GM12872 (cell line): ENCODE results near the gene SYNDIG1.
A peak's percentile ranks its signal among the peaks of the same experiment; 100 is the strongest.

ENCODE experiments used
- TF ChIP-seq, protein P1 (sequence below): IDR thresholded peaks from 3 replicates; pipeline ENCODE4 v1.5.1; 2011; ENCODE audit warnings: low read depth, mild to moderate bottlenecking, low read length, moderate library complexity; ENCODE audit not compliant: insufficient read depth

SYNDIG1 gene

DNA sequence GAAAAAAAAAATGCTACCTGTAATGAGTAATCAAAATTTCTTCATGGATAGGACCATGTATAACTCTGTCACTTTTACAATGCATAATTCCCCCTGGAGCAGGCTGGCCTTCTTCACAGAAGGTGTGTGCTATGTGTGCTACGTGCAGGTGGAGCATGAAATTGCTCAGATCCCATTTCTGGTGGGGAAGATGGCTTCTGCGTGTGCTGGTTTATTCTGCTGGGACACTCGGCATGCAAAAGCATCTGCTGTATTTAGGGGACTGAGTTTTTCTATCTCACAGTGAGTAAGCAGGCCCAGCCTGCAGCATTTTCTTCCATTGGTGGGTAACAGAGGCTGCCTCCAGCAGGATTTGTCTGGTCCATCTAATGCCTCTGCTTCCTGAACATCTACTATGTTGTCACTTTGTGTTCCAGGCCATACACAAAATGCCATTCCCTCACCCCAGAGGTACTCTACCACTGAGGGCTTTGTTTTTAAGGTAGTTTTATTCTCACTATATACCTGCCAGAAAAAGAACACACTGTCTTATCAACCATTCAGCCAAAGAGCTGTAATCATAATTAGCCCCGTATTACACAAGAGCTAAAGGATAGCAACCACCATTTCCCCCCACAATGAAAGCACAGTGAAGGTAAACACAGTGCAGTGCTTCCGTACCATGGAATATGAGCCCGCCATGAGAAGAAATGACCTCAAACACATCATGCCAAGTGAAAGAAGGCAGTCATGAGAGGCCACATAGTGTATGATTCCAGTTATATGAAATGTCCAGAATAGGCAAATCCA is 62.4 kb downstream of the SYNDIG1 start:
- TF ChIP-seq, protein P1, sequence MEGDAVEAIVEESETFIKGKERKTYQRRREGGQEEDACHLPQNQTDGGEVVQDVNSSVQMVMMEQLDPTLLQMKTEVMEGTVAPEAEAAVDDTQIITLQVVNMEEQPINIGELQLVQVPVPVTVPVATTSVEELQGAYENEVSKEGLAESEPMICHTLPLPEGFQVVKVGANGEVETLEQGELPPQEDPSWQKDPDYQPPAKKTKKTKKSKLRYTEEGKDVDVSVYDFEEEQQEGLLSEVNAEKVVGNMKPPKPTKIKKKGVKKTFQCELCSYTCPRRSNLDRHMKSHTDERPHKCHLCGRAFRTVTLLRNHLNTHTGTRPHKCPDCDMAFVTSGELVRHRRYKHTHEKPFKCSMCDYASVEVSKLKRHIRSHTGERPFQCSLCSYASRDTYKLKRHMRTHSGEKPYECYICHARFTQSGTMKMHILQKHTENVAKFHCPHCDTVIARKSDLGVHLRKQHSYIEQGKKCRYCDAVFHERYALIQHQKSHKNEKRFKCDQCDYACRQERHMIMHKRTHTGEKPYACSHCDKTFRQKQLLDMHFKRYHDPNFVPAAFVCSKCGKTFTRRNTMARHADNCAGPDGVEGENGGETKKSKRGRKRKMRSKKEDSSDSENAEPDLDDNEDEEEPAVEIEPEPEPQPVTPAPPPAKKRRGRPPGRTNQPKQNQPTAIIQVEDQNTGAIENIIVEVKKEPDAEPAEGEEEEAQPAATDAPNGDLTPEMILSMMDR: no peak

DNA sequence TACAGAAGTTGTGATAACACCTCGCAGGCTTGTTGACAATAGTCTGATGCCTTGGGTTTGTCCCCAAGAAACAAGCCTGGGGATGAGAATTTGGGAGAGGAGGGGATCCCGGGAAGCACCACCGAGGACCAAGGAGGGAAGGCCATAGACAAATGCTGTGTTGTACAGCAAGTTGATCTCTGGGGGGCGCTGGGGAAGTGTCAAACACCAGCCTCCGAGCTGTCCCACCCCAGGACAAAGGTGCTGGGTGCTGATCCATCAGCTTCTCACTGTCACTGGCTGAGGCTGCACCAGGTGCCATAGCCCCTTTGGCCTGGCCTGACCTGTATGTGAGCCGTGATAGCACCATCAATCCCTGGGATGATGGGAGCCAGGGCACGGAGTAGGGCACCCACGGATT is 64.0 kb downstream of the SYNDIG1 start:
- TF ChIP-seq, protein P1: peak; percentile 32; the same call in 1 of the 3 replicates

DNA sequence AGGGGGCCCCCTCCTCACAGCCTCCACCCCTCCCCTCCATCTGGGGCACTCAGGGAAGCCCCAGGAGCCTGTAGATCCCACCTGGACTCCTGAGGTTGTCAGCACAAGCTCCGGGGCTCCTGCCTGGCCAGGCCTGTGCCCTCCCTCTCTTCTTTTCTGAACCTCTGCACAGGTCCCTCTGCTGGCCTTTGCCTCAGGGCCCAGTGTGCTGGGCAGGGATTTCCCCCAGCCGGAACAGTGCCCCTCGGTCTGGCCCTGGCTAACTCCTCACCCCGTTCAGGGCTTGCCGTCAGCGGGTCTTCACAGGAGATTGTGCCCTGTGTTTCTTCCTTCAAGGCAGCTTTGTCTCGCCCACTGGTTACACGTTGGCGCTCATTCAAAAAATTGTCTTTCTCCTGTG is 64.9 kb downstream of the SYNDIG1 start:
- TF ChIP-seq, protein P1: no peak

DNA sequence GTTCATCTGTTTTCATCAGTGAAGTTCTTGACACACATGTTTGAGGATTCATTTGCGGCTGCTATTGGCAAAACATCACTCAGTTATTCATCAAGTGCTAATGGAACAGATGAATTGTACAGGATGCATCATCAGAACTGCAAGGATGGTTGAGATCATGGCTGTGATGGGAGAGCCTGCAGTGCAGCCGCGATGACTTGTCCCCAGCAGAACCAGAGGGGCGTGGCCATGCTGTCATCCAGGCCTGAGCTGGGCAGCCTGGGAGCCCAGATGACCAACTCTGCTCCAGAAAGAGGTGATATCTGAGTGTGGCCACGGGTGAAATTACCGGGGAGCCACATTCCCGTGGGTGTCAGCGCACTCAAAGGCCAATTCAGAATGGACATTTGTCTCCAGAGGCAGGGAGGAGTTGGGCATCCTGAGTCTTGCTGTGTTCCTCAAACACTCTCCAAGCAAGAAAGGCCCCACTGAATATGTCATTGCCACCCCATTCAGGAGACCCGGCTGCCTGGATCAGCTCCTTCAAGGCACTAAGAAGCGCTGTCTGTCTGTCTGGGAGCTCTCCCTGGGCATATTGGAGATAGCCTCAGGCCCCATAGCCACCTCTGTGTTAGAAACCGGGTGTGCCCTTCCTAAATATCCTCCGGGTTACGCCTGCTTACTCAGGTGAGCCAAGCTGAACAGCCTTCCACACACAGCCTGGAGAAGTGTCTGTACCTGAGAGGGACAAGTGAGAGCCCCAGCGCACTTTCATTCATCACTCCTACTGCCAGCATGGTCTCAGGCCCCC is 66.7 kb downstream of the SYNDIG1 start:
- TF ChIP-seq, protein P1: no peak

DNA sequence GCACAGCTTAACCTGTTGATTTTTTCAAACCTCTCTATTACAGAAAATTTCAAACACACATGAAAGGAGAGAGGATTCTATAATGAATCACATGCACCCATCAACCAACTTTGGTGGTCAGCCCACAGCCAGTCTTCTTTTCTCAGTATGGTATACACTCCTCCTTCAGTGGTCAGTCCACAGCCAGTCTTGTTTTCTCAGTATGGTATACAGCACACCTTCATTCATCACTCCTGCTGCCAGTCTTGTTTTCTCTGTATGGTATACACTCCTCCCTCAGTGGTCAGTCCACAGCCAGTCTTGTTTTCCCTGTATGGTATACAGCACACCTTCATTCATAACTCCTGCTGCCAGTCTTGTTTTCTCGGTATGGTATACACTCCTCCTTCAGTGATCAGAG is 67.8 kb downstream of the SYNDIG1 start:
- TF ChIP-seq, protein P1: no peak

DNA sequence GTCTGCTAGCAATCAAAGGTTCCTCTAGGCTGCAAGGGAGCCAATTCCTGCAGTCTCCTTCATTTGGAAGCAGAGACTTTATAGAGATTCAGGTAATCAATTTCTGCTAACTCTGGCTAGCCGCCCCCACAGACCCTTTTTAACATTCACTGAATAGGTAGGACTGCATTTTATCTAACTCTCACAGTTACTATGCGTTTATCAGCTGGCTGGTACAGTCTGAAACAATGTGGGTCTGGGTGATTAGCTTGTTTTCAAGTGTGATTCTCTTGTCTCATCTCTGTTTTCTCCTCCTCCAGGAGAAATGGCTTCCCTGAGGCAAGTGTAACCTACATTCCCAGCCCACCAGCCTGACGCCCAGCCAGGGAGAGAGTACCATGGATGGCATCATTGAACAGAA is 73.3 kb downstream of the SYNDIG1 start:
- TF ChIP-seq, protein P1: no peak

DNA sequence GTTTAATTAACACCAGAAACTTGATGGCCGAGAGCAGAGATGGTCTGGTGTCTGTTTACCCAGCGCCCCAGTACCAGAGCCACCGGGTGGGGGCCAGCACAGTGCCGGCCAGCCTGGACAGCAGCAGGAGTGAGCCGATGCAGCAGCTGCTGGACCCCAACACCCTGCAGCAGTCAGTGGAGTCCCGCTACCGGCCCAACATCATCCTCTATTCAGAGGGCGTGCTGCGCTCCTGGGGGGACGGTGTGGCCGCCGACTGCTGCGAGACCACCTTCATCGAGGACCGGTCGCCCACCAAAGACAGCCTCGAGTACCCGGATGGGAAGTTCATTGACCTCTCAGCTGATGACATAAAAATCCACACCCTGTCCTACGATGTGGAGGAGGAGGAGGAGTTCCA is 73.7 kb downstream of the SYNDIG1 start:
- TF ChIP-seq, protein P1: no peak
